NK-92 (cell line): Measurements from ENCODE around the gene SF3B6.
A peak's percentile ranks its signal among the peaks of the same experiment; 100 is the strongest.
"Not testable (repeated sequence)": the region's sequence is repeated elsewhere in the genome, so short reads cannot be mapped to it uniquely, and the experiment has no call there.

Experiments
- DNase-seq: peaks from one replicate; lab custom pipeline; 2025; ENCODE audit not compliant: unreplicated experiment; lab: John Stamatoyannopoulos, UW

SF3B6 gene, protein sequence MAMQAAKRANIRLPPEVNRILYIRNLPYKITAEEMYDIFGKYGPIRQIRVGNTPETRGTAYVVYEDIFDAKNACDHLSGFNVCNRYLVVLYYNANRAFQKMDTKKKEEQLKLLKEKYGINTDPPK

DNA sequence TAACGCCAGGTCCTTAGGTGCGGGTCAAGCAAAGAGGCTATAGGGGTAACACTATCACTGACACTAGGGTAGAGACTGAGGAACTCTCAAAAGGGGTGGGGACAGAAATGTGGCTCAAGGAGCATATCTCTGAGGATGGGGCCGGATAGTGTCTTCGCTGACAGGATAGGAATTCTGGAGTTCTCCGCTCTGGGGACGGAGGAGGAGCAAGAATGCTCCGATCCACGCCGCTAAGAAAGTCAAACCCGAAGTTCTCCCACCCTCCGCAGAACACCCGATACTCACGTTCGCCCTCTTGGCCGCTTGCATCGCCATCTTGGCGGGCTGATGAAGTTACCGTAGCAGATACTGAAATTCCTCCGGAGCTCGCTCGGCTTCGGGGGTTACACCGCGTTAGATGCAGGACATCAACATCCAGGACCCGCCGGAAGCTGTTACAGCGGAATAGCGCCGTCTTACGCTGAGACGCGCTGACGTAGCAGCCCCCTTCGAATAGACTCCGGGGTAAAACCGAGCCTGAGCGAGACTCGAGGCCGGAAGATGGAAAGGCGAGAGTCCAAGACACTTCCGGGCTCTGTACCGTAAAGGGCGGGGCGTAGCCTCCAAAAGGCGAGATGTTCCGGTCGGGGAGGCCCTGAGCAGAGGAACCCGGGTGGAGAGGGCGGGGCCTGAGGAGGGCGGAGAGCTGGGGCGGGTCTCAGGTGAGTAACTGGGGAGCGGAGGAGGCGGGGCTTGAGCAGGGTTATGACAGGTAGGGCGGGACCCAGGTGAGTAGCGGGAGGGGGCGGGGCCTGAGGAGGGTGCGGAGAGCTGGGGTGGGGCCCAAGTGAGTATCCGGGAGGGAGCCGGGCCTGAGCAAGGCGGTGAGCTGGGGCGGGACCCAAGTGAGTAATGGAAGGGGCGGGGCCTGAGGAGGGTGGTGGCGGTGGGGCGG, at the start of gene SF3B6:
Gene SF3B6 (minus strand): TSS at position 412 of the 934 bp plus-strand sequence. CDS start 97 bp downstream, at position 315.
- peak; percentile 99 for DNase-seq

DNA sequence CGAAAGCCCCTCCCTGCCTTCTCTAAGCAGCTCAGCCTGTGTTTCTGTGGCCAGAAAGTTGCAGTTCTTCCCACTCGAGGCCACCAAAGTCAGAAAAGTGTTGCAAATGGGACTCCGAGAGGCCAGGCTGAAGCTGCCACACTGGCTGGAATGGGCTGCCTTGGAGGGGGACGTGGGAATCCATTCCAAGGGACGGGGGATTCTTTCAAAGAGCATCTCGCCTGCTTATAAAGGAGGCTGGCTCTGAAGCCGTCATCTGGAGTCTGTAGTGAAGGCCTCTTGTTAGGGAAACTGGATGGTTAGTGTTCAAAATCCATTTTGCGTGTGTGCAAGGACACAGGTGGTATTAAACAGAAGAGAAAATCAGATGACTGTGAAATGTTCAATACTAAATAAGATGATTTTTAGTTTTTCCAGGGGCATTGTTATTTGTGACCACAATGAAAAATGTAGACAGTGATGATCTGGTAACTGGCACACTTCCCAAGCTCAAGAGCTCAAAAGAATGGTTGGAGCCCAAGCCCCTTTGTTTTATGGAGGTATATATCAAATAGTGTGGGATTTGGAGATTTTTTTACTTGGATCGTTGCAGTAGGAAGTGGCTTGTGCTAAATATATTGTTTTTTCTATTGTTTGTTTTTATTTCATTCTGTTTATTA, 47.9 kb upstream of the SF3B6 start:
- no peak for DNase-seq

DNA sequence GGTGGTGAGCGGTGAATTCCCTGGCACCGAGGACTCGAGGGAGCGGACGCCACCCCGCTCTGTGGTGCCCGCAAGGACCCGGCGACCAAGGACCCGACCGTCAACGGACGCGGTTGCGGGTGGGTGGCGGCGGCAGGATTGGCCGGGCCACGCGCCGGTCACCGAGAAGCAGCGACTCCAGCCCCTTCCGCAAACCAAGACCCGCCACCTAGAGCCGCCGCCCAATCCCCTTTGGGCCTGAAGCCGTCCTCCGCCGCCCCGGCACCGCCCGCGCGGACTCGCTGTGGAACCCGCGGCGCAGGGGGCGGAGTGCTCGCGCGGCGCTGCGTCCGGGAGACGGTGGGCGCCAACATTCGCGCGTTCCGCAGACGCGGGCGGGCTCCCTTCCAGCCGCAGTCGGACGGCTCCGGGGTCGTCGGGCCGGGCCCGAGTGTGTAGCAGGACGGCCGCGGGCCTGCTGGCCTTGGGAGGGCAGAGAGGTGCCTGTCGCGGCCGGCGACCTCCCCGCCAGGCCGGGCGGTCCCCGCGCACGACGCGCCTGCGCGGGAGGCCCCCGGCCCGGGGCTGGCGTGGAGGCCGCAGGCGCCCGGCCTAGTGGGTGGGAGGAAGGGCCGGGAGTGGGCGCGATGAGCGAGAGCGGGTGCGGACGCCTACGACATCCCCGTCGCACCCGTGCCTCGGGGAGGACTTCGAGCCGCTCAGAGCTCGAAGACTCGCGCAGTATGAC, 47.2 kb upstream of the SF3B6 start, which contains the start of the genes FAM228B and PFN4:
Gene FAM228B (plus strand): TSS at position 275 of the 727 bp plus-strand sequence. CDS start 893 bp downstream, outside the sequence.
Gene PFN4 (minus strand): TSS at position 140 of the 727 bp plus-strand sequence. CDS start 799 bp downstream, outside the sequence.
- DNase-seq: no peak

DNA sequence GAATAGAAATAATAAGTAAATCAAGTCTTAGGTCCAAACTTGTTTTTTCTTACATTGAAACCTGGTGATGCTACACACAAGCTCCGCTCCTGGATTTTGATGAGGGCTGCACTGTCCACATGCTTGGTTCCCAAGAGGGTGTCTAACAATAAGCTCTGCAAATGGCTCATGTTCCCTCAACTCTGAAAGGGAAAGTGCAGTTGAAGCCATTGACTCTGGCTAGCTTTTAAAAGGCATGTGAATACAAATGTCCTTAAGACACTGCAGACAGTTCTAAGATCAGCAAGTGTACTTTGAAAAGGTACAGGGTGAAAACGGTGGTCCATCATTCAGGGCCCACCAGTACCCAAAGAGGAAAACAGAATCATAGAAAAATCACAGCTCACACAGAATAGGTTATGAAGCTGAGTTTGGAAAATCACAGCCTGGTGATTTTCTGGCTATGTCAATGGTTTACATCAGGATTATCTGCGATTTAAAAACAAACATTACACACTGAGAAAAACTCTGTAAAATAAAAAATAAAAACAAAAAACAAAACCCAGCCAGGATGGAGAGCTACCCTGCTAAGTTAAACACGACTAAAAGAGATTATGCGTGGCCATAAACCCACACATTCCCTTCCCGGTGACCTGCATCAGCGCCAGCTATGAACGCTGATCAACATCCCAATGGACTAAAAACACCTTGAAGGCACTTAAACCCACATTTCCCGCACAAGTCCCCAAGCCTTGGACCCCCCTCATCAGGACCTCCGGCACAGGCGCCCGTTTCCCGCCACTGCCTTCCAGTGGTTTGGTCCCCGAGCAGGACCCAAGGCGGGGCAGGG, 46.5 kb upstream of the SF3B6 start:
- no peak for DNase-seq

DNA sequence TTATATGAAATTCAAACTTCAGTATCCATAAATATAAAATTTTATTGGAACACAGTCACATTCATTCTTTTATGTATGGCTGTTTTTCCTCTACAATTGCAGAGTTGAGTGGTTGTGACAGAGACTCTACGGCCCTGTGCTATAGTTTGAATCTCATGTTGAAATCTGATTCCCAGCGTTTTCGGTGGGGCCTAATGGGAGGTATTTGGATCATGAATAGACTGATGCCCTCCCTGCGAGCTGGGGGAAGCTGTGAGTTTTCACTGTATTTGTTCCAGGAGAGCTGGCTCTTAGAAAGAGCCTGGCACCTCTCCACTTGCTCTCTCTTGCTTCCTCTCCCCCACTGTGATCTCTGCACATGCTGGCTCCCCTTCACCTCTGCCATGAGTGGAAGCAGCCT, 45.3 kb upstream of the SF3B6 start:
- DNase-seq: no peak

DNA sequence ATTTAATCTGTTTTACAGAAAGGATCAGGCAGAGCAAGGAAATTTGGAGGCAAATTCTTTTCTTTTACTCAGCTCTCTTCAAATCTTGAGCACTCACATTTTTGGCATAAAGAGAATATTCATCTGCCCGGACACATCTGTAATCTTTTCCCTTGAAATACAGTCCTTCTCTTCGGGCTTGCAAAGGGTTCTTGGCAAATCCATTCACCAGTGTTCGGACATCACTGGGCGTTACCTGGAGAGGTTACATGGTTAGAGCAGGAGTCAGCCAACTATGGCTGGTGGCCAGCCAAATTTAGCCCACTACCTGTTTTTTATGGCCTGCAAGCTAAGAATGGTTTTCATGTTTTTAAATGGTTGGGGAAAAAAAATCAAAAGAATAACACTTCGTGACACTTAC, 44.9 kb upstream of the SF3B6 start:
- no peak for DNase-seq

DNA sequence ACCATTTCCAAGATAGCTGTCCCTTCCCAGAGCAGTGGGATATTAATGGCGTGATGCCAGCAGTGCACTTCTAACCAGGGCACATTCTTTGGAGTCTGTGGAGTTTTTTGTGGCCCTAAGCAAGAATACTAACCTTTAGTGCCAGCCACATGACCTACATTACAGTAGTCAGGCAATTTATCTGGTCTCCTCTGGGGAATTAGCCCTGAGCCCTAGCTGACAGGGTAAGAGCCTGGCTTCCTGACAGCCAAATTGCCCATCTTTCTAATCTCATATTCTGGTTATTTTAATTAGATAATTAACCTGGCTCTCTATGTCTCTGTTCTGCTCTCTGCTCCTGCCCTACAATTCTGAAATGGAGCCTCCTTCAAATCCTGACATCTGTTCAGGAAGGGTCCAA, 41.8 kb upstream of the SF3B6 start:
- no peak for DNase-seq

DNA sequence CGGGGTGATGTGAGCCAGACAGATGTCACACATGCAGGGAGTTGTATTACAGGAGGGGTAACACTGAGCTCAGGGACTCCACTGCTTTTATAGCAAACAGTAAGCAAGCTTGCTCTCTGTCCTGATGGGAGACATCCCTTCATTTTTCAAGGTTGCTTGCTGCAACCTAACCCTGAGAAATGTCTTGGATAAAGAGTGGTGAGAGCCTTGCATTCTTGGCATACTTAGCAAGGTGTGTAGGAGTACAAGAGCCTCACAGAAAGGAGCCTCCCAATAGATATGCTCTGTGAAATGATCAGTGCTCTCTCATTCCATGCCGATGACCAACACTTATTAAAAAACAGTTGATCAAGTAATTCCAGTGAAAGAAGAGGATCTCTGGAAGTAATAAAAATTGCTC, 38.9 kb upstream of the SF3B6 start:
- DNase-seq: no peak

DNA sequence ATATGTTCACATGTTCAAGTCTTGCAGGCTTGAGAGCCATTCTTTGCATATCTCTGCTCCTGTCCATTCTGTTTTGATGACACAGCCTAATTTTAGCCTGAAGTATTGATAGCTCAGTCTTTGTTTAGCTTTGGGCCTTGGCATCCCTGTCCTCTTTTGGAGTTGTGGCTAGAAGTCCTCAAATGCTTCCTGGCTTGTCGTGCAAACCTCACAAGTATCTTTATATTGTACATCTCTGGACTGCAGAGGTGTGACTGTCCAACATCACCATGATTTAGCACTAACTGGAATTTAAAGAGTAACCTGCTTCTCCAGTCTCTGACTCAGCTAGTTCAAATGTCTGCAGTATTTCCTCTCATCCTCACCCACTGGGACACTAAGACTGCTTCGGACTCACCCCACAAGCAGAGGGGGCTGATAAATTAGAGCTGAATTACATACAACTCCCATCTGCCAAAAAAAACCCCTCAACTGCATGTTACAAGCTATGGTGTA, 35.3 kb upstream of the SF3B6 start:
- DNase-seq: no peak

DNA sequence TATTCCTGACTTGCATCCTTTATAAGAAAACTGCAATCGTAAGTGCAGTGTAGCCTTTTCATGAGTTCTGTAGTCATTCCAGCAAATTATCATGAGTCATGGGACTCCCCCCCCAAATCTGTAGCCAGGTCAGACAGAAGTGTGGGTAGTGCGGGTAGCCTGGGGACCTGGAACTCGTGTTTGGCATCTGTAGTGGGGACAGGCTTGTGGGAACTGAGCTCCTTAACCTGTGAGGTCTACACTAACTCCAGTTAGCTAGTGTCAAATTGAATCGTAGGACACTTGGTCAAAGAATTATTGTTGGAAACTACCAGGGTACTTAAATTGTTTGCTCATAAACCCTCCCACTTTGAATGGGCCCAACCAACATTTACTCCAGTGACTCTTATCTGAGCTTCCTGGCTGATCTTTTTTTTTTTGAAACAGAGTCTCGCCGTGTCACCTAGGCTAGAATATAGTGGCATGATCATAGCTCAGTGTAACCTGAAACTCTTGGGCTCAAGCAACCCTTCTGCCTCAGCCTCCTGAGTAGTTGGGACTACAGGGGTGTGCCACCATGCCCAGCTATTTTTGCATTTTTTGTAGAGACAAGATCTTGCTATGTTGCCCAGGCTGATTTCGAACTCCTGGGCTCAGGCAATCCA, 34.7 kb upstream of the SF3B6 start:
- no peak for DNase-seq

DNA sequence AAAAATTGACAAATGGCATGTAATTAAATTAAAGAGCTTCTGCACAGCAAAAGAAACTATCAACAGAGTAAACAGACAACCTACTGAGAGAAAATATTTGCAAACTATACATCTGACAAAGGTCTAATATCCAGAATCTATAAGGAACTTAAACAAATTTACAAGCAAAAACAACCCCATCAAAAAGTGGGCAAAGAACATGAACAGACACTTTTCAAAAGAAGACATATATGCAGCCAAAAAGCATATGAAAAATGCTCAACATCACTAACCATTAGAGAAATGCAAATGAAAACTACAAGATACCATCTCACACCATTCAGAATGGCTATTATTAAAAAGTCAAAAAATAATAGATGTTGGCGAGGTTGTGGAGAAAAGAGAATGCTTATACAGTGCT, 33.3 kb upstream of the SF3B6 start:
- not testable (repeated sequence) for DNase-seq

DNA sequence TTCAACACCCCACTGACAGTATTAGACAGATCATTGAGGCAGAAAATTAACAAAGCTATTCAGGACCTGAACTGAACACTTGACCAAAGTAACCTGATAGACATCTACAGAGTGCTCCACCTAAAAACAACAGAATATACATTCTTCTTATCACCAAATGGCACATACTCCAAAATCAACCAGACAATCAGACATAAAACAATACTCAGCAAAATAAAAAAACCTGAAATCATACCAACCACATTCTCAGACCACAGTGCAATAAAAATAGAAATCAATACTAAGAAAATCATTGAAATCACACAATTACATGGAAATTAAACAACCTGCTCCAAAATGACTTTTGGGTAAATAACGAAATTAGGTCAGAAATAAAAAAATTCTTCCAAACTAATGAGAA, 31.2 kb upstream of the SF3B6 start:
- no peak for DNase-seq

DNA sequence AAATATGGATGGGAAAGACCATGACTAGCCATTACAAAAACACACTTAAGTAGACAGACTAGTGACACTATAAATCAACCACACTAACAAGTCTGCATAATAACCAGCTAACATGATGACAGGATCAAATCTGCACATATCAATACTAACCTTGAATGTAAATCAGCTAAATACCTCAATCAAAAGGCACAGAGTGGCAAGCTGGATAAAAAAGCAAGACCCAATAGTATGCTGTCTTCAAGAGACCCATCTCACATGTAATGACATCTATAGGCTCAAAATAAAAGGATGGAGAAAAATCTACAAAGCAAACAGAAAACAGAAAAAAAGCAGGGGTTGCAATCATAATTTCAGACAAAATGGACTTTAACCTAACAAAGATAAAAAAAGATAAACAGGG, 30.7 kb upstream of the SF3B6 start:
- no peak for DNase-seq

DNA sequence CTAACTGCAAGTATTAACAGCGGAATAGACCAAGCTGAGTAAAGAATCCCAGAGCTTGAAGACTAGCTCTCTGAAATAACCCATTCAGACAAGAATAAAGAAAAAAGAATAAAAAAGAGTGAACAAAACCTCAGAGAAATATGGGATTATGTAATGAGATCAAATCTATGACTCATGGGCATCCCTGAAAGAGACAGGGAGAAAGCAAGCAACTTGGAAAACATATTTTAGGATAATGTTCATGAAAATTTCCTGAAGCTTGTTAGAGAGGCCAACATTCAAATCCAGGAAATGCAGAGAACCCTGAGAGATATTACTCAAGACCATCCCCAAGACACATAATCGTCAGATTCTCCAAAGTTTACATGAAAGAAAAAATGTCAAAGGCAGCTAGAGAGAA, 29.7 kb upstream of the SF3B6 start:
- DNase-seq: no peak

DNA sequence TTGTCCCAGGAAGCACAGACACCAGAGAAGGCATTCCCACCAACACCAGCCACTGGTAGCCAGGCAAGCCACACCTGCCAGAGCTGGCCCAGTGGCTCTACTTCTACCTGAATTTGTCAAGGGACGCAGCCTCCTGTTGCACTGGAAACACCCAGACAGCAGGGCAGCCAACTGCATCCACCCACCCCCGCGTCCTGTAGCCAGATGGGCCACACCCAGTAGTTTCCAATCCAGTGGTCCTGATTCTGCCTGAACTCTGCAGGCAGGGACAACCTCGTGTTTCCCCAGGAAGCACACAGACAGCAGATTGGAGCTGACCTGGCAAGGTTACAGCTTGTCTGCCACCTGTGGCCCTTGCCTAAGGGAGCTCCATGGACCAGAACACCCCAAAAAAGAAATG, 28.8 kb upstream of the SF3B6 start:
- DNase-seq: no peak

DNA sequence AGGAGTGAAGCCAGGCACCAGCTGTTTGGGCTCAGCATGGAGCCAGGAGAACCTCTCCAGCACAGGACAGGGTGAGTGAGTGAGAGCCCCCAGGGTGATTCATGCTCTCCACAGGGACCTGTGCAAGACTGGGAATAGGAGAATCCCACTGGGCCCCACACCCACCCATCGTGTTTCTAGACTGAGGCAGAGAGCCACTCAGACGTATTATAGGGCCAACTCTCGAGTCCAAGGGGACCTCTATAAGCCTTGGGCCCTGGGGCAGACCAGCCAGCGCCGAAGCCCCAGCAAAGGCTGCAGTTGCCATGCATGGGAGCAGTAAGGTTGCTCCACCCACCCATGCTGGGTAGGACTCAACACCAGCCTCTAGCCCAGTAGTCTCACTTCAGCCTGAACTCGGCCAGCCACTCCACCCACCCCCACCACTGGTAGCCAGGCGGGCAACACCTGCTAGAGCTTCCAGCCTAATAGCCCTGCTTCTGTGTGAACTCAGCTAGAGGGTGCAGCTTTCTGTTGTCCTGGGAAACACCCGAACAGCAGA, 28.1 kb upstream of the SF3B6 start:
- DNase-seq: no peak

DNA sequence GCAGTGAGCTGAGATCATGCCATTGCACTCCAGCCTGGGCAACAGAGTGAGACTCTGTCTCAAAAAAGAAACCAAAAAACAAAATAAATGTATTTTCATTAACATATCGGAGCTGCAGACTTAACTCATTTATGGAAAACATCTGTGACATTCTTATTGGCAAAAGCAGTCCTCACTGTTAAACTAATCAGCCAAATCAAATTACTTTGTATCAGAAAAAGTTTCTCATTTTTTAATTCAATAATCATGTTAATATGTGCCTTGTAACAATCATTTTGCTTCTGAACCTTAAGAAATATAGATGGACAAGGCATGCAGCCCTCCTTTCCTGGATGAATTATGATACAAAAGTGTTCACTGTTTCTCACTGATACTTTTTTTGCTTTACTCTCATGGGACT, 26.6 kb upstream of the SF3B6 start:
- DNase-seq: no peak

DNA sequence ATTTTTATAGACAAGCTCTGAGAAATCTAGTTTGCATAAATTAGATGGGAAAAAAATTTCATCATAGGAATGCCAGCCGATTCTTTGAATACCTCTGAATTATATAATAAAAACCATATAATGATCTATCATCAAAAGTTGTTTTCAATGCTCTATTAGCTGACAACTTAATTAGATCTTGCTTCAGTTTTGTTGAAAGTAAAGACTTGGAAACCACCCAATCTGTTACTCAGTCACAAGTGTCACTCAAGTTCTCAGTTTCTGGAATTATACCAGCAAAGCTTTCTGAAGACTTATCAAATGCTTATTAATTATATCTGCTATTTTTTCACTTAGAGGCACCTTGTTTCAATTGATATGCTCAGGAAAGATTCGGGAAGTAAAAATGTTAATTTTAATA, 25.9 kb upstream of the SF3B6 start:
- DNase-seq: no peak

DNA sequence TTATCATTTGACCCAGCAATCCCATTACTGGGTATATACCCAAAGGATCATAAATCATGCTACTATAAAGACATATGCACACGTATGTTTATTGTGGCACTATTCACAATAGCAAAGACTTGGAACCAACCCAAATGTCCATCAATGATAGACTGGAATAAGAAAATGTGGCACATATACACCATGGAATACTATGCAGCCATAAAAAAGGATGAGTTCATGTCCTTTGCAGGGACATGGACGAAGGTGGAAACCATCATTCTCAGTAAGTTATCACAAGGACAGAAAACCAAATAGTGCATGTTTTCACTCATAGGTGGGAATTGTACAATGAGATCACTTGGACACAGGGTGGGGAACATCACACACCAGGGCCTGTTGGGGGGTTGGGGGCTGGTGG, 24.6 kb upstream of the SF3B6 start:
- not testable (repeated sequence) for DNase-seq
